GM20000 (cell line): ENCODE measurements around the gene BCL2.

Experiments
- DNase-seq: peaks from one replicate; pipeline ENCODE4 v3.0.0; 2012; ENCODE audit warnings: low spot score
- CTCF ChIP-seq: IDR thresholded peaks from 2 replicates; pipeline ENCODE4 v1.5.1; 2012; ENCODE audit warnings: mild to moderate bottlenecking, control low read depth; ENCODE audit errors: extremely low read depth, missing control alignments

The BCL2 gene

GRCh38 chr18:63186520-63187222 is 132.9 kb downstream of the BCL2 start:
- no peak for DNase-seq
- TF ChIP-seq CTCF = no peak

GRCh38 chr18:63185984-63186383 is 133.6 kb downstream of the BCL2 start:
- no peak for DNase-seq
- no peak for TF ChIP-seq CTCF

GRCh38 chr18:63183952-63184770 is 135.4 kb downstream of the BCL2 start:
- DNase-seq = no peak
- no peak for TF ChIP-seq CTCF

- TF ChIP-seq CTCF = no peak
- no peak for DNase-seq
These were observed 136.2 kb downstream of the BCL2 start for GRCh38 chr18:63183378-63183777.

GRCh38 chr18:63182861-63183260 is 136.7 kb downstream of the BCL2 start:
- no peak for DNase-seq
- TF ChIP-seq CTCF = no peak

- DNase-seq = no peak
- no peak for TF ChIP-seq CTCF
These were observed 137.2 kb downstream of the BCL2 start for GRCh38 chr18:63182310-63182772.

GRCh38 chr18:63181706-63182309 is 137.8 kb downstream of the BCL2 start:
- no peak for DNase-seq

More at GRCh38 chr18:63181706-63182309, 137.8 kb downstream of the BCL2 start:
- no peak for TF ChIP-seq CTCF
